HepG2 (cell line): Measurements from ENCODE around the gene BTNL3. TPM values are rescaled to one million over a fixed set of nuclear protein-coding genes. Genes with fewer than 3 reads are reported as not detected.

Experiments used
- ATAC-seq: fragments of 200-7000 bp; cut with Tn5 transposase; 3 replicates; pipeline ENCODE4 v1.9.1; 2020; ENCODE audit warnings: mild to moderate bottlenecking, moderate library complexity
- BruUV-seq: library from RNA; stranded (reverse); fragments of 400-500 nt; replicated peaks from 2 replicates; lab custom pipeline; 2021; lab: Mats Ljungman, UMichigan
- CTCF ChIA-PET: fragments of 300-600 bp; formaldehyde crosslinking; extraction: SDS; loops from one replicate; lab custom pipeline; 2021; ENCODE audit warnings: low total read pairs, inconsistent platforms, low intra/inter-chr PET ratio; lab: Yijun Ruan, JAX
- POLR2A ChIA-PET: fragments of 350-600 bp; sonication (Branson Sonifier 250); formaldehyde crosslinking; loops from one replicate; lab custom pipeline; 2020; ENCODE audit warnings: antibody characterized with exemption, inconsistent platforms; lab: Yijun Ruan, JAX
- DNase-seq: peaks from one replicate; pipeline ENCODE4 v3.0.0-alpha.2; 2015; ENCODE audit warnings: low spot score
- FAIRE-seq: peaks from 3 replicates; lab custom pipeline; 2011; peaks lifted over from hg19 to GRCh38; lab: Jason Lieb, UNC
- H2AFZ ChIP-seq: one replicate; pipeline ENCODE4 v1.6.1; 2011; ENCODE audit warnings: low read length, inconsistent platforms
- H3K27ac ChIP-seq: fragments of 300-600 bp; 3 replicates; pipeline ENCODE4 v1.8.0; 2011; ENCODE audit warnings: mixed run types, mild to moderate bottlenecking, mixed read lengths, low read length, inconsistent platforms; ENCODE audit not compliant: insufficient read depth; ENCODE audit errors: extremely low read length
- H3K27me3 ChIP-seq, 2 experiments: fragments of 200-600 bp in 1 of 2; 2 replicates in 1 of 2; 3 replicates in 1 of 2; pipeline versions ENCODE4 v1.6.0 to v1.8.0; 2011; ENCODE audit warnings: low read length in 2 of 2, mild to moderate bottlenecking in 2 of 2, moderate library complexity in 2 of 2, inconsistent platforms in 1 of 2; ENCODE audit not compliant: insufficient read depth in 2 of 2, control insufficient read depth in 1 of 2
- H3K36me3 ChIP-seq, 2 experiments: fragments of 200-600 bp in 1 of 2; replicated peaks in 1 of 2; 2 replicates in 1 of 2; 3 replicates in 1 of 2; pipeline versions ENCODE4 v1.5.1 to v1.8.0; 2011; ENCODE audit warnings: low read length in 2 of 2, inconsistent platforms in 1 of 2; ENCODE audit not compliant: insufficient read depth in 2 of 2, control insufficient read depth in 1 of 2
- H3K4me1 ChIP-seq: 2 replicates; pipeline ENCODE4 v1.5.1; 2012; ENCODE audit warnings: low read length, inconsistent platforms; ENCODE audit not compliant: insufficient read depth
- H3K4me2 ChIP-seq: 2 replicates; pipeline ENCODE4 v1.6.0; 2011; ENCODE audit warnings: low read depth, low read length, inconsistent platforms
- H3K4me3 ChIP-seq, 3 experiments: fragments of 200-600 bp in 1 of 3; sonication (generic), shearing (Covaris generic) in 1 of 3; replicated peaks in 1 of 3; 2 replicates each; pipeline ENCODE4 v1.5.1; 2011 to 2016; ENCODE audit warnings: low read length in 3 of 3, inconsistent platforms in 2 of 3, low read depth in 2 of 3, mild to moderate bottlenecking in 2 of 3, control low read depth in 1 of 3, mixed read lengths in 1 of 3; ENCODE audit not compliant: insufficient read depth in 1 of 3
- H3K79me2 ChIP-seq: one replicate; pipeline ENCODE4 v1.6.1; 2011; ENCODE audit warnings: low read length, inconsistent platforms; ENCODE audit not compliant: insufficient read depth
- H3K9ac ChIP-seq: 2 replicates; pipeline ENCODE4 v1.6.0; 2011; ENCODE audit warnings: mild to moderate bottlenecking, low read depth, low read length, inconsistent platforms; ENCODE audit not compliant: insufficient read depth
- H3K9me3 ChIP-seq: 2 replicates; pipeline ENCODE4 v1.5.1; 2012; ENCODE audit warnings: mild to moderate bottlenecking, low read length
- H4K20me1 ChIP-seq: 2 replicates; pipeline ENCODE4 v1.6.0; 2011; ENCODE audit warnings: inconsistent platforms, mild to moderate bottlenecking, low read length, moderate library complexity; ENCODE audit not compliant: insufficient read depth
- ARID5B ChIP-seq: IDR thresholded peaks from 2 replicates; pipeline ENCODE4 v1.4.0; 2020; ENCODE audit warnings: mild to moderate bottlenecking, missing genetic modification reagents
- ASH2L ChIP-seq: fragments of 300-600, 200-600 bp; sonication (generic); IDR thresholded peaks from 2 replicates; pipeline ENCODE4 v1.7.0; 2017; ENCODE audit warnings: low read depth, mild to moderate bottlenecking, moderate library complexity, mixed read lengths, low read length; ENCODE audit not compliant: insufficient read length
- GATAD2A ChIP-seq: IDR thresholded peaks from 2 replicates; pipeline ENCODE4 v1.6.1; 2016
- GLMP ChIP-seq: sonication (generic); formaldehyde crosslinking; IDR thresholded peaks from 2 replicates; pipeline ENCODE4 v1.9.0; 2021; ENCODE audit warnings: missing genetic modification reagents, mild to moderate bottlenecking, borderline replicate concordance
- HDAC6 ChIP-seq: fragments of 200-600 bp; sonication (generic); IDR thresholded peaks from 2 replicates; pipeline ENCODE4 v1.7.0; 2017; ENCODE audit warnings: mild to moderate bottlenecking, antibody characterized with exemption, low read length, low read depth
- KLF9 ChIP-seq: IDR thresholded peaks from 2 replicates; pipeline ENCODE4 v1.6.1; 2016; ENCODE audit warnings: low read depth
- NR2F2 ChIP-seq: IDR thresholded peaks from 2 replicates; pipeline ENCODE4 v1.6.1; 2012; ENCODE audit warnings: low read depth, inconsistent platforms, borderline replicate concordance
- ZNF737 ChIP-seq: sonication (generic); formaldehyde crosslinking; IDR thresholded peaks from 2 replicates; pipeline ENCODE4 v1.5.0; 2020; ENCODE audit warnings: missing genetic modification reagents, mild to moderate bottlenecking, borderline replicate concordance
- WGBS: methylation state at CpG from one replicate; pipeline ENCODE4 v1.1.6; 2017; ENCODE audit warnings: low lambda C conversion rate; 5-methylcytosine and 5-hydroxymethylcytosine counted together
- in situ Hi-C: cut with HindIII; loops from 2 replicates; pipeline ENCODE4 v1.10.0; 2017; ENCODE audit warnings: low pct_unique_long_range_greater_than_20kb; ENCODE audit not compliant: extremely low pct_ligation_motif_present
- intact Hi-C: fragments of 100-400 bp; cut with micrococcal nuclease; formaldehyde crosslinking; loops from one replicate; pipeline ENCODE4 v1.10.0; 2022; ENCODE audit not compliant: unreplicated experiment
- polyA plus RNA-seq, 8 experiments: library from polyadenylated mRNA; depleted of rRNA in 3 of 8; stranded (reverse) in 7 of 8; unstranded in 1 of 8; fragments of >200 nt; fragmentation: Illumina TruSeq in 4 of 8; extraction: Trizol in 4 of 8; gene quantifications; 2 replicates each; pipeline versions ENCODE4 v1.2.1 to v1.2.3, GENCODE V29; 2011 to 2016; ENCODE audit warnings: low read depth in 4 of 8, missing spikeins in 1 of 8, mixed read lengths in 1 of 8; ENCODE audit not compliant: insufficient read depth in 1 of 8
- total RNA-seq, 5 experiments: library from RNA; depleted of rRNA; stranded (reverse); fragments of >200 nt; fragmentation: Illumina TruSeq; extraction: Trizol; gene quantifications; 2 replicates each; pipeline ENCODE4 v1.2.3, GENCODE V29; 2016; ENCODE audit warnings: low read depth in 1 of 5
- TF ChIP-seq, protein P1 (sequence below): sonication (generic); formaldehyde crosslinking; IDR thresholded peaks from 2 replicates; pipeline ENCODE4 v1.4.0; 2020; ENCODE audit warnings: missing genetic modification reagents; ENCODE audit errors: not compliant biosample characterization
- TF ChIP-seq, protein P2 (sequence below): sonication (generic); formaldehyde crosslinking; IDR thresholded peaks from 2 replicates; pipeline ENCODE4 v1.4.0; 2020; ENCODE audit warnings: missing genetic modification reagents

The BTNL3 gene
- total and polyA plus RNA-seq, 2 of the 13 experiments (the other 11 are each of a cell fraction or from before 2014, with no cell fraction given) = not detected

- CTCF ChIA-PET = no interaction called here
- BruUV-seq = no TSS peak
- Histone ChIP-seq H3K36me3 (no peaks in the 10 kb centered on the region), H3K4me1 (no peaks in the 10 kb centered on the region), H3K27ac (no peak overlapping the region), H3K9ac (no peak overlapping the region), H3K79me2 (no peaks in the 10 kb centered on the region), H2AFZ (no peak overlapping the region), H3K4me3 (no peak overlapping the region), H3K9me3 (no peaks in the 10 kb centered on the region), H4K20me1 (no peaks in the 10 kb centered on the region), H3K27me3 (no peaks in the 10 kb centered on the region), H3K4me2 (no peak overlapping the region)
- TF ChIP-seq NR2F2 = no peak
- TF ChIP-seq GLMP (CRISPR knock-in tag) = no peak
- TF ChIP-seq, protein P1, sequence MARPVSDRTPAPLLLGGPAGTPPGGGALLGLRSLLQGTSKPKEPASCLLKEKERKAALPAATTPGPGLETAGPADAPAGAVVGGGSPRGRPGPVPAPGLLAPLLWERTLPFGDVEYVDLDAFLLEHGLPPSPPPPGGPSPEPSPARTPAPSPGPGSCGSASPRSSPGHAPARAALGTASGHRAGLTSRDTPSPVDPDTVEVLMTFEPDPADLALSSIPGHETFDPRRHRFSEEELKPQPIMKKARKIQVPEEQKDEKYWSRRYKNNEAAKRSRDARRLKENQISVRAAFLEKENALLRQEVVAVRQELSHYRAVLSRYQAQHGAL = no peak
- no peak for TF ChIP-seq ARID5B (CRISPR knock-in tag)
- no peak for TF ChIP-seq HDAC6
- no peak for TF ChIP-seq KLF9 (CRISPR knock-in tag)
- TF ChIP-seq ZNF737 (CRISPR knock-in tag) = no peak
- TF ChIP-seq, protein P2, sequence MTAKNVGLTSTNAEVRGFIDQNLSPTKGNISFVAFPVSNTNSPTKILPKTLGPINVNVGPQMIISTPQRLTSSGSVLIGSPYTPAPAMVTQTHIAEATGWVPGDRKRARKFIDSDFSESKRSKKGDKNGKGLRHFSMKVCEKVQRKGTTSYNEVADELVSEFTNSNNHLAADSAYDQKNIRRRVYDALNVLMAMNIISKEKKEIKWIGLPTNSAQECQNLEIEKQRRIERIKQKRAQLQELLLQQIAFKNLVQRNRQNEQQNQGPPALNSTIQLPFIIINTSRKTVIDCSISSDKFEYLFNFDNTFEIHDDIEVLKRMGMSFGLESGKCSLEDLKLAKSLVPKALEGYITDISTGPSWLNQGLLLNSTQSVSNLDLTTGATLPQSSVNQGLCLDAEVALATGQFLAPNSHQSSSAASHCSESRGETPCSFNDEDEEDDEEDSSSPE (CRISPR knock-in tag) = no peak
- no peak for TF ChIP-seq GATAD2A (CRISPR knock-in tag)
- no peak for TF ChIP-seq ASH2L
- DNase-seq (no peak), ATAC-seq (no peak), FAIRE-seq (no peak)
- in situ Hi-C loops (no loop called here), intact Hi-C loops (no loop called here)
- POLR2A ChIA-PET = no interaction called here
- WGBS = 14% methylated on average over 8 of the region's 16 CpGs
Observed at GRCh38 chr5:180990086-180990881, 1.6 kb downstream of the BTNL3 start.
